Sigmoid colon (tissue), 7 donors: Measurements from ENCODE around the gene MRPL50. TPM values are rescaled to one million over a fixed set of nuclear protein-coding genes. Genes with fewer than 3 reads are reported as not detected.

ENCODE experiments used
- DNase-seq: peaks from one replicate; pipeline ENCODE4 v3.0.0-alpha.2; 2019
- H3K27ac ChIP-seq, 4 donors: fragments of 200-600 bp; sonication (generic); one replicate each; pipeline ENCODE4 v1.5.1; 2016 to 2019; ENCODE audit warnings: mild to moderate bottlenecking in 1 of 4
- H3K27me3 ChIP-seq, 3 donors: fragments of 200-600 bp; sonication (generic); one replicate each; pipeline ENCODE4 v1.5.1; 2019; ENCODE audit warnings: mild to moderate bottlenecking in 1 of 3
- H3K36me3 ChIP-seq, 4 donors: fragments of 200-600 bp; sonication (generic); one replicate each; pipeline ENCODE4 v1.5.1; 2016 to 2019
- H3K4me1 ChIP-seq, 4 donors: fragments of 200-600 bp; sonication (generic); one replicate each; pipeline ENCODE4 v1.5.1; 2017 to 2019
- H3K4me3 ChIP-seq, 4 donors: fragments of 200-600 bp; sonication (generic); one replicate each; pipeline ENCODE4 v1.5.1; 2017 to 2019; ENCODE audit warnings: mild to moderate bottlenecking in 2 of 4, moderate library complexity in 1 of 4
- H3K9me3 ChIP-seq, 4 donors: fragments of 200-600 bp in 3 of 4; sonication (generic) in 3 of 4; one replicate each; pipeline versions ENCODE4 v1.5.1 to v1.6.1; 2013 to 2019
- EP300 ChIP-seq, 4 donors: sonication (generic); formaldehyde crosslinking; IDR thresholded peaks; one replicate each; pipeline ENCODE4 v1.6.1; 2017; ENCODE audit warnings: antibody characterized with exemption in 4 of 4
- POLR2A ChIP-seq, 2 donors: fragments of 450-650 bp; IDR thresholded peaks; one replicate each; pipeline ENCODE4 v1.6.1; 2016; ENCODE audit warnings: antibody characterized with exemption in 2 of 2, mild to moderate bottlenecking in 2 of 2, moderate library complexity in 2 of 2
- POLR2AphosphoS5 ChIP-seq, 4 donors: sonication (generic); formaldehyde crosslinking; IDR thresholded peaks; one replicate each; pipeline ENCODE4 v1.6.1; 2017; ENCODE audit warnings: antibody characterized with exemption in 4 of 4
- WGBS, 2 donors: extraction: QIAGEN DNeasy Blood & Tissue Kit; methylation state at CpG; one replicate each; pipeline ENCODE4 v1.1.7; 2013; 5-methylcytosine and 5-hydroxymethylcytosine counted together
- intact Hi-C: fragments of 100-400 bp; cut with DNase I; formaldehyde crosslinking; loops from one replicate; pipeline ENCODE4 v1.15.1; 2023
- polyA plus RNA-seq, 3 donors: library from polyadenylated mRNA; stranded (reverse); fragments of 200-250 nt; gene quantifications; one replicate each; pipeline ENCODE4 v1.2.3, GENCODE V29; 2013
- total RNA-seq, 4 donors: library from RNA; depleted of rRNA; stranded (reverse); fragments of >200 nt; gene quantifications; one replicate each; pipeline ENCODE4 v1.1.0, GENCODE V29; 2016
- TF ChIP-seq, protein P1 (sequence below), 4 experiments: fragments of 450-650 bp in 3 of 4; fragments of 200-600 bp in 1 of 4; IDR thresholded peaks; one replicate each; pipeline ENCODE4 v1.5.1; 2016 to 2019; ENCODE audit warnings: antibody characterized with exemption in 4 of 4, mild to moderate bottlenecking in 3 of 4, moderate library complexity in 2 of 4
- donor health status: healthy with polysubstance abuse.
- donor health status: Bipolar disorder and iron deficiency.
- donor health status: healthy.

MRPL50 gene
- total and polyA plus RNA-seq, 7 donors = 5.4 to 15.3 (median 10.0) TPM

DNA sequence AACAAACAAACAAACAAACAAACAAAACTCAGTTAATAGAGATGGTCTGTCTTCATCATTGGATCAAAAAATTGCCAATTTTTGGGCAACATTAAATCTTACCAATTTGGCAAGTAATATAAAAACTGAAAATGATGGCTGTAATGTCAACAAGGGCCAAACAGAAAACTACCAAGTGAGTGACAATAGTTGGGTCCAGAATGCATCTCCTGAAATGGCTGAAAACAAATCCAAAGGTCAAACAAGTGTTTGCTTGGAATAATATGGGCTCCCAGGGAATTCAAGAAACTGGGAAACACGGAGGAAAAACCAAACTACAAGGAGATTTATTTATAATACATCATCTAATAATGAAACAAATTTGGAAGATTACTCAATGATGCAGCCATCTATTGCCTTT is 38.7 kb downstream of the MRPL50 start:
- H3K36me3 ChIP-seq = no peaks in the 10 kb centered on the region
- H3K9me3 ChIP-seq = no peaks in the 10 kb centered on the region
- TF ChIP-seq POLR2AphosphoS5 (IDR thresholded peaks at IDR 0.05) (no peak), POLR2A (IDR thresholded peaks at IDR 0.05) (no peak), EP300 (IDR thresholded peaks at IDR 0.05) (no peak)
- TF ChIP-seq, protein P1, sequence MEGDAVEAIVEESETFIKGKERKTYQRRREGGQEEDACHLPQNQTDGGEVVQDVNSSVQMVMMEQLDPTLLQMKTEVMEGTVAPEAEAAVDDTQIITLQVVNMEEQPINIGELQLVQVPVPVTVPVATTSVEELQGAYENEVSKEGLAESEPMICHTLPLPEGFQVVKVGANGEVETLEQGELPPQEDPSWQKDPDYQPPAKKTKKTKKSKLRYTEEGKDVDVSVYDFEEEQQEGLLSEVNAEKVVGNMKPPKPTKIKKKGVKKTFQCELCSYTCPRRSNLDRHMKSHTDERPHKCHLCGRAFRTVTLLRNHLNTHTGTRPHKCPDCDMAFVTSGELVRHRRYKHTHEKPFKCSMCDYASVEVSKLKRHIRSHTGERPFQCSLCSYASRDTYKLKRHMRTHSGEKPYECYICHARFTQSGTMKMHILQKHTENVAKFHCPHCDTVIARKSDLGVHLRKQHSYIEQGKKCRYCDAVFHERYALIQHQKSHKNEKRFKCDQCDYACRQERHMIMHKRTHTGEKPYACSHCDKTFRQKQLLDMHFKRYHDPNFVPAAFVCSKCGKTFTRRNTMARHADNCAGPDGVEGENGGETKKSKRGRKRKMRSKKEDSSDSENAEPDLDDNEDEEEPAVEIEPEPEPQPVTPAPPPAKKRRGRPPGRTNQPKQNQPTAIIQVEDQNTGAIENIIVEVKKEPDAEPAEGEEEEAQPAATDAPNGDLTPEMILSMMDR (IDR thresholded peaks at IDR 0.05) = no peak
- no peaks in the 10 kb centered on the region for H3K4me1 ChIP-seq
- H3K27ac ChIP-seq = no peak overlapping the region
- H3K27me3 ChIP-seq = no peaks in the 10 kb centered on the region
- WGBS, 2 donors = 81 to 91% methylated on average over 1 of the region's 1 CpG
- intact Hi-C loops = no loop called here
- no peak for DNase-seq
- no peak overlapping the region for H3K4me3 ChIP-seq

DNA sequence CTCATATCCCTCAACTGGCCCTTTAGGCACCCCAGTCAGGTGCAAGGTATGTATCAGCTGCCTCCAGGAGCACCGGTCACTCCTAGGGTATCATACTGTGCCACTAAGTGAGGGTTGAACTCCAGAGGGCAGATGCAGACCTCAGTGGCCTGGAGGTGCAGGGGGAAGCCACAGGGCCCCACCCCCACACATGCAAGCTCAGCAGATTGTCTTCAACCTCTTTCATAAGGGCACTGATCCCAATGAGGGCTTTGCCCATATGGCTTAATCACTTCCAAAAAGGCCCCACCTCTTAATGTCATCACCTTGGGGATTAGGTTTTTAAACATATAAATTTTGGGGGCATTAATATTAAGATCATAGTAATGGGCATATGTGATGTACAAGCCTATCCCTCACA is 41.8 kb downstream of the MRPL50 start:
- Histone ChIP-seq H3K9me3 (no peaks in the 10 kb centered on the region), H3K4me1 (no peaks in the 10 kb centered on the region), H3K4me3 (no peak overlapping the region), H3K36me3 (no peaks in the 10 kb centered on the region), H3K27me3 (no peaks in the 10 kb centered on the region), H3K27ac (no peak overlapping the region)
- TF ChIP-seq POLR2AphosphoS5 (IDR thresholded peaks at IDR 0.05) = no peak
- no peak for TF ChIP-seq EP300 (IDR thresholded peaks at IDR 0.05)
- TF ChIP-seq, protein P1 (IDR thresholded peaks at IDR 0.05) = no peak
- DNase-seq = no peak
- intact Hi-C loops = no loop called here
- WGBS, 2 donors = 44 to 46% methylated on average over 1 of the region's 1 CpG

DNA sequence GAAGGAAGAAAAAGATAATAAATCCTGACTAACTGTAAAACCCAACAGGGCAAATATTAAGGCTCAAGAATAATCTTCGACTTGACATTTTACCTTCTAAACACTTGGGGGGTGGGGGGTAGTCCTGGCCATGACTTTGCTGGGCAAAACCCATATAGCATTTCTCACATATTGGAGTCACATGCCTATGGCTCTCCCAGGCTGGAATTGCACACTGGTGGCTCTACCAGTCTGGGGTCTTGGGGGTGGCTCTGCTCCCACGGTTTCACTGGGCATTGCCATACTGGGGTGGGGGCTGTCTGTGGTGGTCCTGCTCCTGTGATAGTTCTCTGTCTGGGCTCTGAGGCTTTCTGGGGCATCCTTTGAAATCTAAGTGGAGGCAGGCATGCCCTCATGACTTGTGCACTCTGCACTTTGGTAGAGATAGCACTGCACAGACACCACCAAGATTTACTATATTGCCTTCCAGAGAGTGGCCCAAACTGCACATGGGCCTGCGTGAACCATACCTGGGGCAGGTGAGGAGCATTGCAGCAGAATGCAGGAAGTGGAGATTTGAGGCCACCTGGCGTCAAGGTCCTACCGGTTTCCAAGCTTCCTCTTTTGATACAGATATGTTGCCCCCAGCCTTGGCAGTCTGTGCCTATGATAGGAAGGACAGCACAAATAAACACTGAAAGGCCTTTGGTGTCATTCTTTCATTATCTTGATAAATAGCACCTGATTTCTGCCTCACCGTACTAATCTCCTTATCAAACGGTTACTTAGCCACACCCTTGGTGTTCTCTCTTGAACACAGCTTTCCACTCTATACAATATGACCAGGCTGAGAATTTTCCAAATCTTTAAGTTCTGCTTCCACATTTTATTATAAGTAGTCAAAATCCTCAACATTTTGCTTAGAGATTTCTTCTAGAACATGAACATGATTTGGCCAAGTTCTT is 43.4 kb downstream of the MRPL50 start:
- WGBS, 2 donors = 18 to 64% methylated on average over 7 of the region's 7 CpGs
- no peak for DNase-seq

DNA sequence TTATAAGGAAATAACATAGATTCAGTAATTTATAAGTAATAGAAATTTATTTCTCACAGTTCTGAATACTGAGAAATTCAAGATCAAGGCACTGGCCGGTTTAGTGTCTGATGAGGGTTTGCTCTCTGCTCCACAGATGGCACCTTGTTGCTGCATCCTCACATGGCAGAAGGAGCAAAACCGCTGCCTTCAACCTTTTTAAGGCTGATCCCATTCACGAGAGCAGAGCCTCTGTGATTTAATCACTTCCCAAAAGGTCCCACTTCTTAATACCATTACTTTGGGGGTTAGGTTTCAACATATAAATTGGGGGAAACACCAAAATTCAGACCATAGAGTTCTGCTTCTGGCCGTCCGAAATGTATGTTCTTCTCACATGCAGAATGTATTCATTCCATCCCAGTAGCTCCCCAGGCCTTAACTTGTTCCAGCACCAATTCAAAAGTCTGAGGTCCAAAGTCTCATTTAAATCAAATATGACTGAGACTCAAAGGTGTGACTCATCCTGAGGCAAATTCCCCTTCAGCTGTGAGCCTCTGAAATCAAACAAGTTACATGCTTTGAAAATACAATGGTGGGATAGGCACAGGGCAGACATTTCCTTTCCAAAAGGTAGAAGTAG is 44.2 kb downstream of the MRPL50 start:
- no peaks in the 10 kb centered on the region for H3K9me3 ChIP-seq
- H3K27me3 ChIP-seq = no peaks in the 10 kb centered on the region
- intact Hi-C loops = no loop called here
- no peak overlapping the region for H3K27ac ChIP-seq
- no peaks in the 10 kb centered on the region for H3K36me3 ChIP-seq
- WGBS, 2 donors = 49 to 81% methylated on average over 5 of the region's 5 CpGs
- no peaks in the 10 kb centered on the region for H3K4me1 ChIP-seq
- DNase-seq = no peak
- no peak overlapping the region for H3K4me3 ChIP-seq
- TF ChIP-seq, protein P1 (IDR thresholded peaks at IDR 0.05) = no peak
- TF ChIP-seq EP300 (IDR thresholded peaks at IDR 0.05) (no peak), POLR2AphosphoS5 (IDR thresholded peaks at IDR 0.05) (no peak), POLR2A (IDR thresholded peaks at IDR 0.05) (no peak)

More for the DNA sequence above, 43.4 kb downstream of the MRPL50 start:
- TF ChIP-seq EP300 (IDR thresholded peaks at IDR 0.05) (no peak), POLR2AphosphoS5 (IDR thresholded peaks at IDR 0.05) (no peak)
- TF ChIP-seq, protein P1 (IDR thresholded peaks at IDR 0.05) = no peak
- Histone ChIP-seq H3K36me3 (no peaks in the 10 kb centered on the region), H3K27me3 (no peaks in the 10 kb centered on the region), H3K4me1 (no peaks in the 10 kb centered on the region), H3K9me3 (no peaks in the 10 kb centered on the region), H3K27ac (no peak overlapping the region), H3K4me3 (no peak overlapping the region)
- intact Hi-C loops = no loop called here
